CD4-positive, alpha-beta T cell treated with Interleukin-12 subunit alpha and Interleukin-12 subunit beta, for 1 hour (primary cell): ENCODE measurements around the gene CCDC92B.
"Not testable (repeated sequence)": the region's sequence is repeated elsewhere in the genome, so short reads cannot be mapped to it uniquely, and the experiment has no call there.

Source experiments
- DNase-seq: peaks from one replicate; pipeline ENCODE4 v3.0.0-alpha.2; 2020

CCDC92B gene

DNA sequence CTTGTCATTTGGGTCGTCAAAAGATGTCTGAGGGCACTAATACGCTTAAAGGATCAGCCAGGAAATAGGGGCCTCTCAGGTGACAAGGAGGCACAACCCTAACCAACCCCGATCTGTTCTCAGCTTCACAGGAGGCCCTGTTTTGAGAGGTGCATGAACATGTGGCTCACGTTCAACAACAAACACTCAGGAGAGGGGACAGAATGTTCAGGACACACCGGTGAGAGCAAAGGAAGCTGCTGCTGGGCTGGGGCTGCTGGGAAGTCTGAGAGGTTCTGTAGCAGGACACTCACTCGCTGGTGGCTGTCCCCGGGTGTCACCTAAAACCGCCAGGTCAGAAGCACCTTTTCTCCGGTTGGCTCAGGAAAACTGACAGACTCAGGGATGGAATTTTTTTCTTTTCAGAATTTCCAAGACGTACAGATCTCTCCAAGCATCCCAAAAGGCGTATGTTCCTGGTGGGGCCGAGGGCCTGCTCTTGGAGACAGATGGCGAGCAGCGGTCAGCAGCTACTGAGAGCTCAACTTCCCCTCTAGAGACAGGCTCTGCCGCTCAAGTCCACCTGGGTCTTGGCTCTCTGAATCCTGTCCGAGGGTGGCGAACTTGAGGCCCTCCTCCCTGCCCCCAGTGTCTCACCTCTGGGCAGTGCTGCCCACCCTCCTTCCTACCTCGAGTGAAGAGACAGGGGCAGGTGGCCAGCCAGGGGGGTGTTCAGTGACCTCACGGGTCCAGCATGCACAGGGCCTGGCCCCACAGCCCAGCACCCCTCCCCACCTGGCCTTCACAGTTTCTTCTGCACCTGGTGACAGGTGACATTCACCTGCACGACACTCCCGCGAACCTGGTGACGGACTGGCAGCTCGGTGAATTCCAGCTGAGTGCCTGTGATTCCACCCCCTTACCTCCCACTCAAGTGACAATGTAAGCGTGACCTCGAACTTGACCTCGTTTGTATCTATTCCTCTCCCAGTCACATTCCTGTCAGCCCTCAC is 60.8 kb downstream of the CCDC92B start:
- DNase-seq, result no peak

DNA sequence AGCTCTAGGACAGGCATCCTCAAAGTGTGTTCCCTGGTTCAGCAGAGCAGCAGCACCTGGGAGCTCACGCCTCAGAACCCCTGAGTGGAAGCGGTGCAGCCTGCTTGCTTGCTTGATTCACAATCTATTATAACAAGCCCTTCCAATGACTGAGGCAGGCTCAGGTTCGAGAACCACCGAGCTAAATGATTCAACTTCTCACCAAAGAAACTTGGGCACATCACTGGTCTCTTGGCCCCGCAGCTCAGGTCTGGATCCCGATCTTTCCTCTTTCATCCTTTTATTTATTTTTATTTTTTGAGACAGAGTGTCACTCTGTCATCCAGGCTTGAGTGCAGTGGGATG is 62.4 kb downstream of the CCDC92B start:
- DNase-seq, result no peak

GRCh38 chr17:2685696-2686095 is 63.8 kb downstream of the CCDC92B start:
- DNase-seq, result no peak

DNA sequence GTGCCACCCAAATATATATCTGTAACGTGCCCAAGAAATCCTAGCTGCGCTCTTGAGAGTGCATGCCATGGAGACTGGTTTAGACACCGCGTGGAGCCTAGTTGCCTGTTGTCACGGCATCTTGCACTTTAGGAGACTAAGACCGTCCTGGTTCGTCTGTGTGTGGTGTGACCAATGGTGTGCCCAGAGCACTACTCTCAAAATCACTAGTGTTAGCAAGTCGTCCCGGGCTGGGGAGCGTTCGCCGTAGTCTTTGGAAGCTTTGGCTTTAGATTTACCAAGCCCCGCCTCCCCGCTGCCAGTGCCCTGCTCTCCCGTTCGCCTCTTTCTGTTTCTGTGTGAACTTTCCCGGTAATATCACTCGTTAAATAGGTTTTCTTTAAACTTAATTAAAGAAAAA is 64.9 kb downstream of the CCDC92B start:
- DNase-seq, result no peak

DNA sequence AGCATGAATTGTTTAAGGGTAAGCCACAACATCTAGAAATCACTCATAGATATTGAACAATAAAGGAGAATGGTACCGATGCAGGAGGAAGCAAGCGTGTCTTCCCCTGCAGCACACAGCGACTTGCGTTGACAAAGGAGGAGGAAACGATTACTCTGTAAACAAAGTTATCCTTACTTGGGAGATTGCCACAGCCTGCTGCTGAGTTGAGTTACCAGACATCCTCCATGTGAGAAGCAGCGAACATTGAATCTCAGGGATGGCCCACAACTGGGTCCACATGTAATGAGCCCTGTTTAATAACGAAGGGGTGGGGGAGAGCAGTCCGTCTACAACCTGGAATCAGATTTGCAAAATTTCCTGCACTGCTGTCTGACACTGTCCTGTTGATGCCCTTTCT is 65.5 kb downstream of the CCDC92B start:
- DNase-seq, result no peak

DNA sequence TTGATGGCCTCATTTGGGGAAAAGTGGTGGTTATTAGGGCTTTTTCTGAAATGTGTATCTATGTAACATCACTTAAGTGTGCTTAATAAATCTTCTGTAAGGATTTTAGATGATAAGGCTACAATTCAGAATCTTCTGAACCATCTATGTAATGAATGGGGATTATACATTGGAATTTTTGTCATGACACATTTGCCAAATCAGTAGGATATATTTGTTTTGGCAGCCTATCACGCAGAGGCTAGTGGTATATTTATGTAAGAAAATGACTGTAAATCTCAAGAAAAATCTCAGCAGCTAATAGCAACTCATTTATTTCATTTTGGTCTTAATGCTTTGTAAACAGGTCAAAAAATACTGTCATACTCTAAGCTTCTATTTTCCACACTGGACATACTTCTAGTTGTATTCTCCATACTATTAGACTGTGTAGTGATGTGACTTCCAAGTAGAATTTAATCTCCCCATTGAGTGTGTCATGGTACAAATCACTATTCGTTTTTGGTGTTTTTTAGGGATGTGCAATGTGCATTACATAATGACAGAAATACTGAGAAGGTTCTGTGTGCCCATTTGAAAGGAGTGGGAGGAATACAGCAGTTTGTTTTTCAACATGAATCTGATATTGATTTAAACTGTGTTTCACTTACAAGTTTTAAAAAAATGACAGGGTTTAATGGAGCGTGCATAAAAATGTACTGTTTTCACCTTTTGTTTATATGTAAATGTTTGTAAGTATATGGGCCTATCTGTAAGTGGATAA is 67.1 kb downstream of the CCDC92B start:
- DNase-seq, result no peak

GRCh38 chr17:2681650-2682049 is 67.8 kb downstream of the CCDC92B start:
- no peak for DNase-seq

DNA sequence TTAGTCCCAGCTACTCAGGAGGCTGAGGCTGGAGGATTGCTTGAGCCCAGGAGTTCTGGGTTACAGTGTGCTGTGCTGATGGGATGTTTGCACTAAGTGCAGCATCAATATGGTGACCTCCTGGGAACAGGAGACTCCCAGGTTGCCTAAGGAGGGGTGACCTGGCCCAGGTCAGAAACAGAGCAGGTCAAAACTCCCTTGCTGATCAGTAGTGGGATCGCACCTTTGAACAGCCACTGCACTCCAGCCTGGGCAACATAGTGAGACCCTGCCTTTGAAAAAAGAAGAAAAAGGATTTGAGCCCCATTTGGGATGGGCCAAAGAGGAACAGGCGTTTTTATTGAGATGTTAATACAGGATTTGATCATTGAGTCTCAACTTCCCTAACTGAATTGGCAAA is 68.5 kb downstream of the CCDC92B start:
- no peak for DNase-seq

DNA sequence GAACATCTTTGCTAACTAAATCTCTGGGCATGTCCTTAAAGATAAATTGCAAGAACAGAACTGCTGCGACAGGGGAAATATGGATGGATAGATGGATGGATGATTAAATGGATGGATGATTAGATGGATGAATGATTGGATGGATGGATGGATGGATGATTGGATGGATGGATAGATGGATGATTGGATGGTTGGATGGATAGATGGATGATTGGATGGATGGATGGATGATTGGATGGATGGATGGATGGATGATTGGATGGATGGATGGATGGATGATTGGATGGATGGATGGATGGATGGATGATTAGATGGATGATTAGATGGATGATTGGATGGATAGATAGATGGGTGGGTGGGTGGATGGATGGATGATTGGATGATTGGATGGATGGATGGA is 70.2 kb downstream of the CCDC92B start:
- DNase-seq, result not testable (repeated sequence)
